ENCODE data around the gene FEZ2.

DNA sequence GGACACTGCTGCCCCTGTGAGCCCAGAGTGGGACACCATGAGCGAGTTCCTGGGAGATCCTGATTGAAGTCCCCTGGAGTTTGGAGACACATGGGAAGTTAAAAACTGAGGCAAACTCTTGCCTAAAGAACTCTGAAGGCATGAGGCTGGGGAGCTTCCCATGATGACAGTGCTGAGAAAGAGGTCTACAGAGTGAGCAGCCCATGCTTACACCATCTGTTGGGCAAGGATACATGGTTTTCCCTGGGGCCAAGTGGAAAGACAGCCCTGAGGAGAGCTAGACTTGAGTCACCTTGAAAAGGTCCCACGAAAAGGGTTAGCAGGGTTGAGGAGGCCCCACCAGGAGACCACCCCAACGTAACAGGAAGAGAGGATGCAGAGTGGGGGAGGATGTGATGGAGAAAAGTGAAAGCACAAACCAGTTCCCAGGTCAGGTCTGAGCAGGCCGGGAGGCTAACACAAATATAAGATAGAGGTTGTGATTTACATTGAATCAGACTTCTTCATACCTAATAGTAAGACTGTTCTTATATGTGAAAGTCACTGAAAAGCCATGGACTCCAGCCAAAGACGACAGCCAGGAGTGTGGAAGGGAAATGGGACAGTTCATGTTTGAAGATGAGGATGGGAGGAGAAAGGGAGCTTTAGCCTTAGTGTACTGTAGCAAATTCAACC lies 13.5 kb upstream of the FEZ2 start:
- TF ChIP-seq, protein P1, sequence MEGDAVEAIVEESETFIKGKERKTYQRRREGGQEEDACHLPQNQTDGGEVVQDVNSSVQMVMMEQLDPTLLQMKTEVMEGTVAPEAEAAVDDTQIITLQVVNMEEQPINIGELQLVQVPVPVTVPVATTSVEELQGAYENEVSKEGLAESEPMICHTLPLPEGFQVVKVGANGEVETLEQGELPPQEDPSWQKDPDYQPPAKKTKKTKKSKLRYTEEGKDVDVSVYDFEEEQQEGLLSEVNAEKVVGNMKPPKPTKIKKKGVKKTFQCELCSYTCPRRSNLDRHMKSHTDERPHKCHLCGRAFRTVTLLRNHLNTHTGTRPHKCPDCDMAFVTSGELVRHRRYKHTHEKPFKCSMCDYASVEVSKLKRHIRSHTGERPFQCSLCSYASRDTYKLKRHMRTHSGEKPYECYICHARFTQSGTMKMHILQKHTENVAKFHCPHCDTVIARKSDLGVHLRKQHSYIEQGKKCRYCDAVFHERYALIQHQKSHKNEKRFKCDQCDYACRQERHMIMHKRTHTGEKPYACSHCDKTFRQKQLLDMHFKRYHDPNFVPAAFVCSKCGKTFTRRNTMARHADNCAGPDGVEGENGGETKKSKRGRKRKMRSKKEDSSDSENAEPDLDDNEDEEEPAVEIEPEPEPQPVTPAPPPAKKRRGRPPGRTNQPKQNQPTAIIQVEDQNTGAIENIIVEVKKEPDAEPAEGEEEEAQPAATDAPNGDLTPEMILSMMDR (IDR thresholded peaks at IDR 0.05): no peak
- TF ChIP-seq, protein P2, sequence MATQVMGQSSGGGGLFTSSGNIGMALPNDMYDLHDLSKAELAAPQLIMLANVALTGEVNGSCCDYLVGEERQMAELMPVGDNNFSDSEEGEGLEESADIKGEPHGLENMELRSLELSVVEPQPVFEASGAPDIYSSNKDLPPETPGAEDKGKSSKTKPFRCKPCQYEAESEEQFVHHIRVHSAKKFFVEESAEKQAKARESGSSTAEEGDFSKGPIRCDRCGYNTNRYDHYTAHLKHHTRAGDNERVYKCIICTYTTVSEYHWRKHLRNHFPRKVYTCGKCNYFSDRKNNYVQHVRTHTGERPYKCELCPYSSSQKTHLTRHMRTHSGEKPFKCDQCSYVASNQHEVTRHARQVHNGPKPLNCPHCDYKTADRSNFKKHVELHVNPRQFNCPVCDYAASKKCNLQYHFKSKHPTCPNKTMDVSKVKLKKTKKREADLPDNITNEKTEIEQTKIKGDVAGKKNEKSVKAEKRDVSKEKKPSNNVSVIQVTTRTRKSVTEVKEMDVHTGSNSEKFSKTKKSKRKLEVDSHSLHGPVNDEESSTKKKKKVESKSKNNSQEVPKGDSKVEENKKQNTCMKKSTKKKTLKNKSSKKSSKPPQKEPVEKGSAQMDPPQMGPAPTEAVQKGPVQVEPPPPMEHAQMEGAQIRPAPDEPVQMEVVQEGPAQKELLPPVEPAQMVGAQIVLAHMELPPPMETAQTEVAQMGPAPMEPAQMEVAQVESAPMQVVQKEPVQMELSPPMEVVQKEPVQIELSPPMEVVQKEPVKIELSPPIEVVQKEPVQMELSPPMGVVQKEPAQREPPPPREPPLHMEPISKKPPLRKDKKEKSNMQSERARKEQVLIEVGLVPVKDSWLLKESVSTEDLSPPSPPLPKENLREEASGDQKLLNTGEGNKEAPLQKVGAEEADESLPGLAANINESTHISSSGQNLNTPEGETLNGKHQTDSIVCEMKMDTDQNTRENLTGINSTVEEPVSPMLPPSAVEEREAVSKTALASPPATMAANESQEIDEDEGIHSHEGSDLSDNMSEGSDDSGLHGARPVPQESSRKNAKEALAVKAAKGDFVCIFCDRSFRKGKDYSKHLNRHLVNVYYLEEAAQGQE (IDR thresholded peaks at IDR 0.05; ENCODE audit: insufficient read depth in 1 of 2, low read depth in 2 of 2, low read length in 1 of 2): no peak
- no peak for TF ChIP-seq POLR2AphosphoS5 (IDR thresholded peaks at IDR 0.05; ENCODE audit: low read depth, low read length)

Measured in Panc1 (cell line).